ELF-1 (cell line): ENCODE results near the gene MAML3.
A peak's percentile ranks its signal among the peaks of the same experiment; 100 is the strongest.

Source experiments
- DNase-seq: peaks from one replicate; pipeline ENCODE4 v3.0.0-alpha.2; 2016; ENCODE audit warnings: low read depth, low spot score

The MAML3 gene

DNA sequence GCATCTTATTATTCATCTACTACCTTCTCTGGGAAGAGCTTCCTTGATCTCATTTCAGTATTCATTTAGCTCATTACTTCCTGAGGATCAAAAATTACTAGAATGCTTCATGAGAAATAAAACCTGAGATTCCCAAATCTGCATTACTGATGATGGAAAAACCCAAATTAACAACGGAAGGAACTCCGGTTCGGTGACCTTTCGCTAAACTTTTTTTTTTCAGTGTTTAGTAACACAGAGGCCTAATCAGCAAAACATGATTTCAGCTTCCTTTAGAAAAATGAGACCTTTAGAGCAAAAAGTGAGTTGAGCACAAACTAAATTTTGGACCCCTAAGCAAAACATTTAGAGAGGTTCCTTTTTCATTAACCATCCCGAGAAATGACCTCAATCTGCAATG is 229.2 kb downstream of the MAML3 start:
- DNase-seq, result no peak

- DNase-seq, result no peak
These were observed 231.5 kb downstream of the MAML3 start for GRCh38 chr4:139922406-139923024.

DNA sequence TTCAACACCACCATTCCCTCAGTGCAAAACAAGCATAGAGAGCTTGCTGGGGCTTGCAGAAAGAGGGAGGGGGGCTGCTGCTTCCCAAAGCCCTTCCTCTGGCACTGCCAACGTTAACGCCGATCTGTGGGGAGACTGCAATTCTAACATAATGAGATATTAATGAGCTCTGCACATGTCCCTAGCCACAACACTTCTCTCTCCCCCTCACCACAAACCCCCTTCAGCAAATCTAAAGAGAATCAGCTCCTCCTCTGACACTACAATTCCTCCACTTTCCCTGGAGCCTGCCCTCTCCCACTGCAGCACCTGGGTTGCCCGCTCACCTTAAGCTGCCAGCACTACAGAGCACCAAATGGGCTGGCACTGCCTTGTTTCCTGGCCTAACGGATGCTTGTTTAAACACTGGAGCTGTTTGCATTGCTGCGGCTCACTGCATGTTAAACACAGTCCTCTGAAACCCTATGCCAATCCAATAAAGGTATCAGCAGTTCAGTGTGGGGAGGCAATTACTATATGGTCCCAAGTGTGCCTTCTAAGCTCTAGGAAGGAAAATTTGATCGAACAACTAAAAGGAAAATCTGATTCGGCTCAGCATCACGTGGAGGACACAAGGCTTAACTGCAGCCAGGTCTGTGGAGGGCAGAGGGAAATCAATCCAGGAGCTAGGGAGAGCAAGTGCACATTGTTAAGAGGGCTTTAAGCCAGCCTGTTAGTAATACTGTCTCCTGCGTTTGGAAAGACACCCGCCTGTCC is 232.4 kb downstream of the MAML3 start:
- no peak for DNase-seq

- peak; percentile 24 for DNase-seq
These were observed 233.4 kb downstream of the MAML3 start for GRCh38 chr4:139920486-139921002.

DNA sequence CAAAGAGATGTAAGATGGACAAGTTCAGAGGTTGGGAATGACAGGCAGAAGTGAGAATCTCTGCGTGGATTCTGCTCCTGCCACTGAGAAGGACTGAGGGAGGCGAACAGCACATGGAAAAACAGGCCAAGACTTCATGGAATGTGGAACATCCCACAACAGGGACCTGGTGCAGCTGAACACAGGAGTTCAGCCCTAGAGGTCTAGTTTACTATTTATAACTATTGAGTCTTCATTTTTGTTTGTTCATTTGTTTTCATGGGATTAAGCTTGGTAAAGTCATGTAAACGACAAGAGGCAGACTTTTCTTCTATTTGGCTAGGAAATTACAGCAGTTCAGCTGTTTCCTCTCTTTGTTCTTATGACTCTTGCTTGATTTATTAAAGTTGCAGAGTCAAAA is 234.5 kb downstream of the MAML3 start:
- peak; percentile 41 for DNase-seq

GRCh38 chr4:139919004-139919403 is 235.0 kb downstream of the MAML3 start:
- no peak for DNase-seq

DNA sequence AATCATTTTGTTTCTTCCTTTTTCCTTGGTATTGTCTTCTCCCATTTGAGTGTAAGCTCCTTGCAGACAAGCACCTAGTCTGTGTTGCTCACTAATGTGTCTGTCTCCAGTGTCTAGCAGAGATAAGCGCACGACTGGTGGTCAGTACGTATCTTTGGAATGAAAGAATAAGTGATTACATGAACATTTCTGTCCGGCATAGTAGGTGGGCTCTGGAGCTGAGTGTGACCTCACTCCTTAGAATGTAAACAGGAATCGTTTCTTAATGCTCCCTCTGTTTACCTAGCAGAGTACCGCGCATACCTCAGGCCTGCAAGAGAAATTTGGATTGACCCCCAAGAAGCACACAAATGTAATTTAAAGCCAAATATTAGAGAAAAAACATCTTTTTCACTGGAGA is 235.4 kb downstream of the MAML3 start:
- DNase-seq, result no peak

GRCh38 chr4:139917896-139918295 is 236.1 kb downstream of the MAML3 start:
- no peak for DNase-seq

- DNase-seq, result no peak
These were observed 237.9 kb downstream of the MAML3 start for GRCh38 chr4:139916041-139916440.

GRCh38 chr4:139915037-139915436 is 238.9 kb downstream of the MAML3 start:
- no peak for DNase-seq

GRCh38 chr4:139913995-139914598 is 239.9 kb downstream of the MAML3 start:
- DNase-seq, result no peak

- no peak for DNase-seq
These were observed 240.5 kb downstream of the MAML3 start for GRCh38 chr4:139913398-139913990.

- no peak for DNase-seq
These were observed 241.5 kb downstream of the MAML3 start for GRCh38 chr4:139912445-139912844.

DNA sequence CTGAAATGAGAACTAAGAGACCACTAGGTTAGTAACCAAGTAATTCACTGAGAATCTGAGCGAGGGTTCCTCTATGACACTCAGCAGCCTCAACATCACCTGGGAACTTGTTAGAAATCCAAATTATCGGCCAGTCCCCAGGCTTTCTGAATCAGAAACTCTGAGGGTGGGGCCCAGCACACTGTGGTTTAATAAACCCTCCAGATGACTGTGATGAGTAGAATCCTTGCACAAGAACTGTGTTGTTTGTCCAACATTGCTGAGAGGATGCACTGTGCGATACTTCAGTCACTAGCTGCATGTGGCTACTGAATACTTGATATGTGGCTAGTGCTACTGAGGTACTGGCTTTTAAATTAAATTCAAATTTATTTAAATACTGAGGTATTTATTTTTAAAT is 243.9 kb downstream of the MAML3 start:
- DNase-seq, result no peak

DNA sequence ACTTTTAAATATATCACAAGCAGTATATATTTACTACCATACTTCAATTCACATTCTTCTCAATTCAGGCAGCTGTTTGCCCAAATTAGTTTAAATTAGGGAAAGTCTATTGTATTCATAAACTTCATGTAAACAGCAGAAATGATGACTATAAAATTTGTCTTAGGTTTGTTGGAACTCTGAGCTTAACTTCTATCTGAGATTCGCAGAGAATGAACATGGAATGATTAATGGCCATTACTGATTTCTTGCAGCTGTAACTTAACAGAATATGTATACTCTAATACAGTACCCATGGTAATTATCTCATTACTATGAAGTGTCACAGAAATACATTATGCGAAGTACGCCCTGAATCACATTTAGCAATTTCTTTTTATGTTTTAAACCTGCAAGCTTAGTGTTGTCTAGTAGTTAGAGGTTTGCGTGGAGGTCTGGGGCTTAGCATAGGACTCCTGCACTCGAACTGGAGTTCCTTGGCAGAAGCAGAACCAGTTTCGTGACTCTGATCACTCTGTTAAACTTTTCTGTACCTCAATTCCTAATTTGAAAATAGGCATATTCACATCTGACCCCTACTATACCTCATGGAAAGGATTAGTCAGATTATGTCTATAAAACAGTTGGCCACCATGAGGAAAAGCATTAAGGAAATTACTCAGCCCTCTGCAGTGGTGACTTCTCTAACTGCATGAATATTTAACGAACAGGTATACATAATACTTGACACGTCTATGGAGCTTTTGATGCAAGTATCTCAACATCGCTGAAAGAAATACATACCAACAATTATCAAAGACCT is 245.1 kb downstream of the MAML3 start:
- no peak for DNase-seq

DNA sequence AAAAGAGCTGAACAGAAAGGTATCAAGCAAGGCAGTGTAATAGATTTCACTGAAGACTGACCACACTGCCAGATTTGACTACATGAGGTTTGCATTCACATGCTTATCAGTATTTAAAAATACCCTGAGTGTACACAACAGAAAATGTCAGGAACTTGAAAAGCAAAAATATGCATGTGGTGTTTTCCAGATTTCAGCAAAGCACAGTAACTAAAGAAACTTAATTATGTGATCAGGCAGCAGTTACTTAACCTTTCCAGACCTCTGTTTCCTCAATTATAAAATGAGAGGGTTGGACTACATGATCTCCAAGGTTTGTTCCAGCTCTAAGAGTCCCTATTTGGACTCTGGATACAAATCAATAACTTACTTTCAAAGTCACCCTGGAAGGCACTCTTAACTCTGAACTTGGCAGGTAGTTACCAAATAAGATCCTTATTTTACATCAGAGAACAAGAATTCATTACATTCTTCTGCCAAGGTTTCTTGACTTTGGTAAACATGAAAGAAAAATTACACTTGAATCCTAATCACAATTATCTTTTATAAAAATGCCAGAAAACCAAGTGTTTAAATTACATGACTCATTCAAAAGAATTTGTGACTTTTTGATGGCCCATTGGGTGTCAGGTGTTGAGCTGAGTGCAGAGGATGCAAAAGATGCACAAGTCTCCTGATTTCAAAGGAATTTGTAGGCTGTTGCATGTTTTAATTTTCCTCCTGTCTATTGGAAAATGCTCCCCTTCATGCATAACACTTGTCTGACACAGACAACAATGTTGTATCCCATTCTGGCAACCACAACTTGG is 246.8 kb downstream of the MAML3 start:
- no peak for DNase-seq

GRCh38 chr4:139905489-139905888 is 248.5 kb downstream of the MAML3 start:
- DNase-seq, result no peak

GRCh38 chr4:139904406-139904805 is 249.6 kb downstream of the MAML3 start:
- no peak for DNase-seq

DNA sequence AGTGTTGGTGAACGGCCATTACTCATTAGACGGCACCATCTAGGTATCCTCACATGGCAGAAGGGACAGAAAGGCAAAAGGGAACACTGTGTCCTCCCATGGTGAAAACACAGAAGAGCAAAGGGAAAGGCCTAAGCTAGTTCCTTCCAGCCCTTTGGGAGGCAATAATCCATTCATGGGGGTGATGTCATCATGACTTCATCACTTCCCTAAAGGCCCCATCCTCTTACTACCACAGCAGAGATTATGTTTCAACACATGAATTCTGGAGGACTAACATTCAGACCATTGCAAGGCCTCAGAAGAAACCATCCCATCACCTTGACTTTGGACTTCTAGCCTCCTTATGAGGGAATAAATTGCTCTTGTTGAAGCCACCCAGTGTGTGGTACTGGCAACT is 250.1 kb downstream of the MAML3 start:
- DNase-seq, result no peak
